Measurements from ENCODE around the gene THAP7.
"Not testable (repeated sequence)": the region's sequence is repeated elsewhere in the genome, so short reads cannot be mapped to it uniquely, and the experiment has no call there.

The THAP7 gene

GRCh38 chr22:21044931-21045584 lies 43.1 kb upstream of the THAP7 start:
- no peak for DNase-seq (ENCODE audit: low read depth)
- H3K4me3 ChIP-seq (ENCODE audit: low read length), result peak overlapping the region; percentile 77
- TF ChIP-seq CTCF (conservative IDR thresholded peaks at IDR 0.05; ENCODE audit: low read depth, low read length), result no peak

- DNase-seq (ENCODE audit: low read depth), result no peak
- no peak overlapping the region for H3K4me3 ChIP-seq (ENCODE audit: low read length)
- TF ChIP-seq CTCF (conservative IDR thresholded peaks at IDR 0.05; ENCODE audit: low read depth, low read length), result no peak
Measured at GRCh38 chr22:21043860-21044535, 42.1 kb upstream of the THAP7 start.

GRCh38 chr22:21042978-21043859 lies 41.3 kb upstream of the THAP7 start:
- H3K4me3 ChIP-seq (ENCODE audit: low read length), result no peak overlapping the region
- no peak for DNase-seq (ENCODE audit: low read depth)

GRCh38 chr22:21041937-21042336 lies 40.0 kb upstream of the THAP7 start:
- DNase-seq (ENCODE audit: low read depth), result no peak
- TF ChIP-seq CTCF (conservative IDR thresholded peaks at IDR 0.05; ENCODE audit: low read depth, low read length), result no peak
- H3K4me3 ChIP-seq (ENCODE audit: low read length), result no peak overlapping the region

More at GRCh38 chr22:21042978-21043859, 41.3 kb upstream of the THAP7 start:
- no peak for TF ChIP-seq CTCF (conservative IDR thresholded peaks at IDR 0.05; ENCODE audit: low read depth, low read length)

DNA sequence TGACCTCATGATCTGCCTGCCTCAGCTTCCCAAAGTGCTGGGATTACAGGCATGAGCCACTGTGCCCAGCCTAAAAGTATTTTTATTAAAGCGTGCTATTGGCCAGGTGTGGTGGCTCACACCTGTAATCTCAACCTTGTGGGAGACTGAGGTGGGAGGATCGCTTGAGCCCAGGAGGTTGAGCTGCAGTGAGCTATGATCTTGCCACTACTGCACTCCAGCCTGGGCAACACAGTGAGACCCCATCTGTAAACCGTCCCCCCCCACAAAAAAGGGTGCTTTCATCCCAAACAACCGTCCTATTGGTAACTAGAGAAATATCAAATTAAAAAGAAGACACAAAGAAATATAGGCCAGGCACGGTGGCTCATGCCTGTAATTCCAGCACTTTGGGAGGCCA lies 37.2 kb upstream of the THAP7 start:
- DNase-seq (ENCODE audit: low read depth); H3K4me3 ChIP-seq (ENCODE audit: low read length): not testable (repeated sequence)

GRCh38 chr22:21038405-21038804 lies 36.5 kb upstream of the THAP7 start:
- DNase-seq (ENCODE audit: low read depth), result no peak
- H3K4me3 ChIP-seq (ENCODE audit: low read length), result no peak overlapping the region
- no peak for TF ChIP-seq CTCF (conservative IDR thresholded peaks at IDR 0.05; ENCODE audit: low read depth, low read length)

- no peak for TF ChIP-seq CTCF (conservative IDR thresholded peaks at IDR 0.05; ENCODE audit: low read depth, low read length)
- DNase-seq (ENCODE audit: low read depth), result no peak
- H3K4me3 ChIP-seq (ENCODE audit: low read length), result no peak overlapping the region
Measured at GRCh38 chr22:21034989-21035388, 33.1 kb upstream of the THAP7 start.
